HUES64 (cell line): Measurements from ENCODE around the gene LRIT1.
A peak's percentile ranks its signal among the peaks of the same experiment; 100 is the strongest.

Source experiments
- H3K27ac ChIP-seq: 2 replicates; pipeline ENCODE4 v1.7.0; 2013; ENCODE audit warnings: low read depth, low read length, inconsistent platforms
- H3K27me3 ChIP-seq: 2 replicates; pipeline ENCODE4 v1.6.1; 2013; ENCODE audit warnings: mild to moderate bottlenecking, low read length; ENCODE audit not compliant: insufficient read depth
- H3K36me3 ChIP-seq: 2 replicates; pipeline ENCODE4 v1.6.1; 2013; ENCODE audit warnings: mild to moderate bottlenecking, low read length; ENCODE audit not compliant: insufficient read depth
- H3K4me1 ChIP-seq: 2 replicates; pipeline ENCODE4 v1.6.1; 2013; ENCODE audit warnings: mild to moderate bottlenecking, low read length, moderate library complexity; ENCODE audit not compliant: insufficient read depth
- H3K4me3 ChIP-seq: 2 replicates; pipeline ENCODE4 v1.5.1; 2013; ENCODE audit warnings: mild to moderate bottlenecking, low read length, moderate library complexity
- H3K9ac ChIP-seq: 2 replicates; pipeline ENCODE4 v1.6.1; 2013; ENCODE audit warnings: mild to moderate bottlenecking, low read depth, low read length
- H3K9me3 ChIP-seq: 2 replicates; pipeline ENCODE4 v1.6.1; 2013; ENCODE audit warnings: low read depth, low read length; ENCODE audit not compliant: insufficient read depth
- WGBS: fragments of 150-250, 120-280 bp; methylation state at CpG from one replicate; pipeline ENCODE4 v1.1.7; 2013; ENCODE audit warnings: missing lambda C conversion rate; 5-methylcytosine and 5-hydroxymethylcytosine counted together

The LRIT1 gene

GRCh38 chr10:84198206-84198915 is 43.0 kb downstream of the LRIT1 start:
- H3K27me3 ChIP-seq, result peaks cover 46% of the 10 kb centered on the region
- H3K4me3 ChIP-seq, result no peak overlapping the region
- no peaks in the 10 kb centered on the region for H3K9me3 ChIP-seq
- 0 out of 2 replicates have a peak, but pooled peaks cover 4% of the 10 kb centered on the region for H3K4me1 ChIP-seq
- H3K27ac ChIP-seq, result no peak overlapping the region
- H3K9ac ChIP-seq, result no peak overlapping the region
- WGBS, result 88% methylated on average over 7 of the region's 7 CpGs
- no peaks in the 10 kb centered on the region for H3K36me3 ChIP-seq

- Histone ChIP-seq H3K9me3 (no peaks in the 10 kb centered on the region), H3K27me3 (peaks cover 53% of the 10 kb centered on the region), H3K27ac (no peak overlapping the region), H3K36me3 (no peaks in the 10 kb centered on the region), H3K4me3 (no peak overlapping the region), H3K4me1 (0 out of 2 replicates have a peak, but pooled peaks cover 4% of the 10 kb centered on the region), H3K9ac (no peak overlapping the region)
- 90% methylated on average over 5 of the region's 5 CpGs for WGBS
These were observed 43.7 kb downstream of the LRIT1 start for GRCh38 chr10:84197643-84198042.

GRCh38 chr10:84196941-84197340 is 44.4 kb downstream of the LRIT1 start:
- 97% methylated on average over 5 of the region's 5 CpGs for WGBS
- Histone ChIP-seq H3K4me3 (no peak overlapping the region), H3K36me3 (no peaks in the 10 kb centered on the region), H3K27me3 (peaks cover 58% of the 10 kb centered on the region), H3K9me3 (no peaks in the 10 kb centered on the region), H3K27ac (no peak overlapping the region), H3K9ac (no peak overlapping the region), H3K4me1 (0 out of 2 replicates have a peak, but pooled peaks cover 4% of the 10 kb centered on the region)

- H3K27ac ChIP-seq, result no peak overlapping the region
These were observed 45.3 kb downstream of the LRIT1 start for GRCh38 chr10:84196083-84196482.

GRCh38 chr10:84195044-84195830 is 46.1 kb downstream of the LRIT1 start:
- H3K27me3 ChIP-seq, result peaks cover 63% of the 10 kb centered on the region
- no peaks in the 10 kb centered on the region for H3K9me3 ChIP-seq
- H3K4me1 ChIP-seq, result 0 out of 2 replicates have a peak, but pooled peaks cover 4% of the 10 kb centered on the region
- WGBS, result 38% methylated on average over 43 of the region's 43 CpGs
- peak overlapping the region; percentile 45; the same call in 1 of the 2 replicates for H3K9ac ChIP-seq
- H3K4me3 ChIP-seq, result peak overlapping the region; percentile 70
- no peak overlapping the region for H3K27ac ChIP-seq
- H3K36me3 ChIP-seq, result no peaks in the 10 kb centered on the region

More at GRCh38 chr10:84196083-84196482, 45.3 kb downstream of the LRIT1 start:
- no peaks in the 10 kb centered on the region for H3K9me3 ChIP-seq
- H3K4me1 ChIP-seq, result 0 out of 2 replicates have a peak, but pooled peaks cover 4% of the 10 kb centered on the region
- peaks cover 63% of the 10 kb centered on the region for H3K27me3 ChIP-seq
- H3K36me3 ChIP-seq, result no peaks in the 10 kb centered on the region
- H3K9ac ChIP-seq, result no peak overlapping the region
- no peak overlapping the region for H3K4me3 ChIP-seq
- 61% methylated on average over 4 of the region's 4 CpGs for WGBS

- Histone ChIP-seq H3K27me3 (peaks cover 63% of the 10 kb centered on the region), H3K4me3 (peak within 1 kb of the TSS; percentile 70), H3K9me3 (no peaks in the 10 kb centered on the region), H3K27ac (no peak within 1 kb of the TSS), H3K36me3 (no peaks in the 10 kb centered on the region), H3K9ac (peak within 1 kb of the TSS; percentile 45; the same call in 1 of the 2 replicates), H3K4me1 (0 out of 2 replicates have a peak, but pooled peaks cover 4% of the 10 kb centered on the region)
- 2% methylated on average over 61 of the region's 61 CpGs for WGBS
These were observed 46.8 kb downstream of the LRIT1 start, which contains the start of gene CDHR1 for GRCh38 chr10:84194424-84195043. Gene CDHR1, plus strand, starts transcription at chr10:84194537. Its CDS starts 224 bp downstream, at chr10:84194761.

- peaks cover 63% of the 10 kb centered on the region for H3K27me3 ChIP-seq
- H3K4me1 ChIP-seq, result 0 out of 2 replicates have a peak, but pooled peaks cover 4% of the 10 kb centered on the region
- no peaks in the 10 kb centered on the region for H3K36me3 ChIP-seq
- 39% methylated on average over 5 of the region's 5 CpGs for WGBS
- H3K9ac ChIP-seq, result no peak overlapping the region
- no peak overlapping the region for H3K27ac ChIP-seq
- no peaks in the 10 kb centered on the region for H3K9me3 ChIP-seq
- peak overlapping the region; percentile 70 for H3K4me3 ChIP-seq
These were observed 47.4 kb downstream of the LRIT1 start for GRCh38 chr10:84193846-84194423.

GRCh38 chr10:84193327-84193726 is 48.0 kb downstream of the LRIT1 start:
- Histone ChIP-seq H3K4me1 (0 out of 2 replicates have a peak, but pooled peaks cover 4% of the 10 kb centered on the region), H3K36me3 (no peaks in the 10 kb centered on the region), H3K4me3 (no peak overlapping the region), H3K27me3 (peaks cover 63% of the 10 kb centered on the region), H3K9ac (no peak overlapping the region), H3K9me3 (no peaks in the 10 kb centered on the region), H3K27ac (no peak overlapping the region)
- WGBS, result 95% methylated on average over 2 of the region's 2 CpGs

- H3K27ac ChIP-seq, result no peak overlapping the region
- 91% methylated on average over 5 of the region's 5 CpGs for WGBS
- no peak overlapping the region for H3K9ac ChIP-seq
- H3K9me3 ChIP-seq, result no peaks in the 10 kb centered on the region
- H3K27me3 ChIP-seq, result peaks cover 45% of the 10 kb centered on the region
- 0 out of 2 replicates have a peak, but pooled peaks cover 4% of the 10 kb centered on the region for H3K4me1 ChIP-seq
- no peaks in the 10 kb centered on the region for H3K36me3 ChIP-seq
- no peak overlapping the region for H3K4me3 ChIP-seq
These were observed 50.2 kb downstream of the LRIT1 start for GRCh38 chr10:84191106-84191505.

GRCh38 chr10:84190621-84191020 is 50.7 kb downstream of the LRIT1 start:
- 95% methylated on average over 3 of the region's 3 CpGs for WGBS
- H3K36me3 ChIP-seq, result no peaks in the 10 kb centered on the region

More at GRCh38 chr10:84190621-84191020, 50.7 kb downstream of the LRIT1 start:
- H3K9me3 ChIP-seq, result no peaks in the 10 kb centered on the region
- 0 out of 2 replicates have a peak, but pooled peaks cover 4% of the 10 kb centered on the region for H3K4me1 ChIP-seq
- no peak overlapping the region for H3K9ac ChIP-seq
- no peak overlapping the region for H3K27ac ChIP-seq
- H3K4me3 ChIP-seq, result no peak overlapping the region
- peaks cover 40% of the 10 kb centered on the region for H3K27me3 ChIP-seq
